ENCODE measurements around the gene SLC26A11.
"Not testable (repeated sequence)": the region's sequence is repeated elsewhere in the genome, so short reads cannot be mapped to it uniquely, and the experiment has no call there.

Gene SLC26A11

DNA sequence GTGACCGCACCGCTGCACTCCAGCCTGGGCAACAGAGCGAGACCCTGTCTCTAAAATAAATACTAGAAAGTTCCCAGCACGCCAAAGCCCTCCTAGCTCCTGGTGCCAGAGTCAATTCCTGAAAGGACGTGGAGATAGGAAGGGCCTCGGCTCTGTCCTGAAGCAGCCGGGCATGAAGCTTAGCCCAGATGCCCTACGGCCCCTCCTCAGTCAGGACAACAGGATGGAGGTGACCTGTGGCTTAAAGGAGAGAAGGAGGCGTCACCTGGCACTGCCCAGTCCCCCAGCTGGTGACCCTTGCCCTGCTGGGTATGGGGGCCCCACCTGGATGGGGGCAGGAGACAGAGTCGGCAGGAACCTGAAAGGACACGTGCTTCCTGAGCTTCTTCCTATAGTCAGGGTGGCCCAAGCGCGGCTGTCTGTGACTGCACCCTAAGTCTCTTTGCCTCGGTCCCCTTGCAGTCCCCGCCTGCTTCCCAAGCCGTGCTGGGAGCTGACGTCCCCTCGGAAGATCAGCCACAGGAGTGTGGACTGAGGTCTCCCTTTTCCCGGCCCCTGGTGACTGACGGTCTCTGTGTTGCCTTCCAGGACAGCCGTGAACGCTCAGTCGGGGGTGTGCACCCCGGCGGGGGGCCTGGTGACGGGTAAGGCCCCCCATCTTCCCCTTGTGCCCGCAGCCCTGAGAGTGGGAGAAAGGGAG lies 25.5 kb downstream of the SLC26A11 start:
- no peak for DNase-seq

DNA sequence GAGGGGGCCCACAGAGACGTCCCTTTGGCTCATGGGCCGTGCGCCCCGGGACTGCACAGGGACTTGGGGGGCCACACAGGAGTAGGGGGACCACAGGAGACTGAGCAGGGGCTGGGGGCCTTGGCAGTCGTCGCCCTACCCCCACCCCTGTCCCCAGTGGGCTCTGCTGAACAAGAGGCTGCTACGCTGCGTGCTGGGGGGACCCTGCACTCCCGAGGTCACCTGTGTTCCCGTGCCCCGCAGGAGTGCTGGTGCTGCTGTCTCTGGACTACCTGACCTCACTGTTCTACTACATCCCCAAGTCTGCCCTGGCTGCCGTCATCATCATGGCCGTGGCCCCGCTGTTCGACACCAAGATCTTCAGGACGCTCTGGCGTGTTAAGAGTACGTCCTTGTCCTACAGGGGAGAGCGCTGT lies 26.0 kb downstream of the SLC26A11 start:
- peak; percentile 12 for DNase-seq

DNA sequence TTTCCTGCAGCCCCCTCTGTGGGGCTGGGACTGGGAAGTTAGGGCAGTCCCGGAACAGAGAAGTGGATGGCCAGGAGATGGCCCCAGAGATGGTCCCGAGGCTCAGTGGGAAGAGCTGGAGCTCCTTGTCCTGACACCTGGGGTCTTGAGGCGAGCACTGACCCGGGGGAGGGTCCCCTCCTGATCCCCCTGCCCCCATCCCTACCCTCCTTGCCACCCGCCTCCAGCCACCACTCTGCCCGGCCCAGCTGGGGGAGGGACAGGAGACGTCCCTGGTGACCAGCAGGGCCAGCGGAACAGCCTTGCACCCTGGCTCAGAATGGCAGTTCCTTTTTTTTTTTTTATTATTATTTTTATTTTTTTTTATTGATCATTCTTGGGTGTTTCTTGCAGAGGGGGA lies 26.5 kb downstream of the SLC26A11 start:
- no peak for DNase-seq

DNA sequence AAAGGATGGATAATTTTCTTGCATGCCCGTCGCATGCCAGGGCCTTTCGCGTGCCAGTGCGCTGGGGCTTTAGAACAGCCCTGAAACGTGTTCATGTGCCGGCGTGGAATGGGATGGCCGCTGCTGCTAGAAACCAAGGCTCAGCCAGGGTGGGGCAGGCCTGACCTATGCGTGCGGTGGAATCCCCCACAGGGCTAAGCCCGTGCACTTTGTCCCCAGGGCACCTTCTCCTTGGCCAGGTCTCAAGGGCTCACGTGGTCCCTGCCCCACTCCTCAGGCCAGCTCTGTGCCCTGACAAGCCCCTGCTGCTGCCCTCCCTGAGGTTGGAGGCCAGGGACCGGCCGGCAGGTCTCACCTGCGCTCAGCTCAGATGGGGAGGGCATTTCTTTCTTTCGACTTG lies 27.3 kb downstream of the SLC26A11 start:
- DNase-seq: peak; percentile 14

DNA sequence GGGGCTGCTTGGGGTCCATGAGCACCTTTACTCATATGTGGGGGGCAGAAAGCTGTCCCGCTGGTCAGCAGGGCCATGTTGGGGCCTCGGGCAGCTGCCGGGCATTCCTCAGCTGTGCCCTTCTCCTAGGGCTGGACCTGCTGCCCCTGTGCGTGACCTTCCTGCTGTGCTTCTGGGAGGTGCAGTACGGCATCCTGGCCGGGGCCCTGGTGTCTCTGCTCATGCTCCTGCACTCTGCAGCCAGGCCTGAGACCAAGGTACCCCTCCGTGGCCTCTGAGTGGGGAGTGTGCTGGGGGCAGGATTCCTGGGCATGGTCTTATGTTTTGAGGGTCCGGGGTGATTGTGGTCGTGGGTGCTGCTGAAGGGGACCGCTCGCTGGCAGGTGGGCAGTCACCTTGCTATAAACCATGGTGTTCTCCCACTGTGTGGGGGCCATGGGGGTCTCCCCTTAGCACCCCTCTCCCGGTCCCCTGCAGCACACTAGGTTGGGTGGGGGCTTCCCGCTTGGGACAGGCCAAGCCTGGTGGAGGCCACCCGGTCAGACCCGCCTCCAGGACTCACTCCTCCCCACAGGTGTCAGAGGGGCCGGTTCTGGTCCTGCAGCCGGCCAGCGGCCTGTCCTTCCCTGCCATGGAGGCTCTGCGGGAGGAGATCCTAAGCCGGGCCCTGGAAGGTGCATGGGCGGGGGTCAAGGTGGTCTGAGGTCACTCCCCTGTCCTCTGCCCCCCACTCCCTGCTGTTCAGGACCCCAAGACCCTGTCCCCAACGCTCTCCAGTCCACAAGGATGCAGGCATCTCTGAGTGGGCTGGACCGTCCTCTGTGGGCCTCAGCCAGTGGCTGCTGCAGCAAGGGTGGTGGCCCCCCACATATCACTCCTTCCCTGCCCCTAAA lies 28.0 kb downstream of the SLC26A11 start:
- no peak for DNase-seq

DNA sequence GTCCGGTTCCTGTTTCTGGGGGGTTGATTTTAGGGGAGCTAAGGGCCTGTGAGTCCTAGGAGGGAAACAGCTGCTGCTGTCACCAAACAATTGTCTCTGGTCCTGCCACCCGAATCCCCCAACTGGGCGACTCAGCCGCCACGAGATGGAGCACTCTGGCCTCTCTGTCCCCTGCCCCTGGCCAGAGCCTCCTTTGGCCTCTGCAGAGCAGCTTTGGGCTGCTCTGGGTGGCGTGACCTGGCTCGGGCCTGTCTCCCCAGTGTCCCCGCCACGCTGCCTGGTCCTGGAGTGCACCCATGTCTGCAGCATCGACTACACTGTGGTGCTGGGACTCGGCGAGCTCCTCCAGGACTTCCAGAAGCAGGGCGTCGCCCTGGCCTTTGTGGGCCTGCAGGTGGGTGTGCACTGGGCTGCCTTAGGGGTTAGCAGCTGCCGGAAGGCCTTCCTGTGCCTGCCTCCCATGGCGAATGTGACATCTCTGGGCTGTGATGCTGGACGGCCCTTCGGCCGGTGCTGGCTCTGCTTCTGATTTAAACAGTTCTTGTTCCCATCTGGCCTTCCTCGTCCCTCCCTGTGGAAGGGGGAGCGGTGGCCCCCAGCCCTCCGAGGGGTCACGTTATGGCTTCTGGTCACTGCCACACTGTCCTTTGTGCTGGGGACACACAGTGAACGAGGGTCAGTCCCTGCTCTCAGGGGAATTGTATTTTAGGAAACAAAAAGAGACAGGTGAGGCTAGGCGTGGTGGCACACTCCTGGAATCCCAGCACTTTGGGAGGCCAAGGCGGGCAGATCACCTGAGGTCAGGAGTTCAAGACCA lies 28.9 kb downstream of the SLC26A11 start:
- DNase-seq: no peak

DNA sequence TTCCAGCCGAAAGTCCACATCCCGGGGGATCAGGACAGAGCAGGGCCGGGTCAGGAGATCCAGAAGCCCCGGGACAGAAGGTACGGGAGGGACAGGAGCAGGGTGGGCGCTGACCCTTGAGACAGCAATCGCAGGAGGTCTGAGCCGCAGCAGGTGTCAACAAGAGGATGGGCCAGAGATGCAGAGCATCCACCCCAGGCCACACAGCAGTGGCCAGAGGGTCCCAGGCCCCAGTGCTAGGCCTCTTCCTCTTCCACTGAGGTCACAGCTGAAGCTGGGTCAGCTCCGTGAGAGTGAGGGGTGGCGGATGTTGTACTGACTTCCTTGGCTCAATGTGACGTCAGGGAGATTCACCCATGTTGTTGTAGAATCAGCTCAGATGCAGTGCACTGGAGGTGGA lies 31.7 kb downstream of the SLC26A11 start:
- DNase-seq: no peak

DNA sequence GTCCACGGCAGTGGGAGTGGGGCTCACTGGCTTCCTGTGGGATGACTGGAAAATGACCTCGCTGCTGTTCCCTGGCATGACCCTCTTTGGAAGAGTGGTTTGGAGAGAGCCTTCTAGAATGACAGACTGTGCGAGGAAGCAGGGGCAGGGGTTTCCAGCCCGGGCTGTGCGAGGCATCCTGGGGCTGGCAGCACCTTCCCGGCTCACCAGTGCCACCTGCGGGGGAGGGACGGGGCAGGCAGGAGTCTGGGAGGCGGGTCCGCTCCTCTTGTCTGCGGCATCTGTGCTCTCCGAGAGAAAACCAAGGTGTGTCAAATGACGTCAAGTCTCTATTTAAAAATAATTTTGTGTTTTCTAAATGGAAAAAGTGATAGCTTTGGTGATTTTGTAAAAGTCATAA lies 32.6 kb downstream of the SLC26A11 start:
- peak; percentile 85 for DNase-seq

DNA sequence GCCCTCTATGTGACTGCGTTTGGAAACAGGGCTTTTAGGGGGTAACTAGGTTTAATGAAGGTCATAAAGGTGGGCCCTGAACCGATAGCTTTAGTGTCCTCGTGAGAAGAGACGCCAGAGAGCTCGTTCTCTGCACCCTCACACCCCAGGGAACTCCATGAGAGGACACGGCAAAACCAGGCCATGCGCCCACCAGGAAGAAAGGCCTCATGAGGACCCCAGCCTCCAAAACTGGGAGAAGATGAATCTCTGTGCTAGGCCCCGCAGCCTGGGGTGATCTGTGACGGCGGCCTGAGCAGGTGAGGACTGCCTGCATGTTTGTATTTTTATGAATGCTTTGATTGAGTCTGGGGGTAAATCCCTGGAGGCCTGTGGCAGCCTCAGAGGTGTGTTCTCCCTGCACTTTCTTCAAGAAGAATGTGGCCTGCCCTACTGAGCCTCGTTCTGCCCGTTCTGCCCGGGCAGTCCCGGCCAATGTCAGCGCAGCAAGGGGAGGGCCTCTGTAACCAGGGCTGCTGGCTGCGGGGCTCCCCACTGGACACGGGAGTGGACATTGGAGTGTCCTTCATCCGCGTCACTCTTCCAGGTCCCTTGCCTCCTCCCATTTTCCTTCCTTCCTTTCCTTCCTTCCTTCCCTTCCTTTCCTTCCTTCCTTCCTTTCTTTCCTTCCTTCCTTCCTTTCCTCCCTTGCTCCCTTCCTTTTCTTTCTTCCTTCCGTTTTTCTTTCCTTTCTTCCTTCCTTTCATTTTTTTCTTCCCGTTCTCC lies 33.6 kb downstream of the SLC26A11 start:
- no peak for DNase-seq

DNA sequence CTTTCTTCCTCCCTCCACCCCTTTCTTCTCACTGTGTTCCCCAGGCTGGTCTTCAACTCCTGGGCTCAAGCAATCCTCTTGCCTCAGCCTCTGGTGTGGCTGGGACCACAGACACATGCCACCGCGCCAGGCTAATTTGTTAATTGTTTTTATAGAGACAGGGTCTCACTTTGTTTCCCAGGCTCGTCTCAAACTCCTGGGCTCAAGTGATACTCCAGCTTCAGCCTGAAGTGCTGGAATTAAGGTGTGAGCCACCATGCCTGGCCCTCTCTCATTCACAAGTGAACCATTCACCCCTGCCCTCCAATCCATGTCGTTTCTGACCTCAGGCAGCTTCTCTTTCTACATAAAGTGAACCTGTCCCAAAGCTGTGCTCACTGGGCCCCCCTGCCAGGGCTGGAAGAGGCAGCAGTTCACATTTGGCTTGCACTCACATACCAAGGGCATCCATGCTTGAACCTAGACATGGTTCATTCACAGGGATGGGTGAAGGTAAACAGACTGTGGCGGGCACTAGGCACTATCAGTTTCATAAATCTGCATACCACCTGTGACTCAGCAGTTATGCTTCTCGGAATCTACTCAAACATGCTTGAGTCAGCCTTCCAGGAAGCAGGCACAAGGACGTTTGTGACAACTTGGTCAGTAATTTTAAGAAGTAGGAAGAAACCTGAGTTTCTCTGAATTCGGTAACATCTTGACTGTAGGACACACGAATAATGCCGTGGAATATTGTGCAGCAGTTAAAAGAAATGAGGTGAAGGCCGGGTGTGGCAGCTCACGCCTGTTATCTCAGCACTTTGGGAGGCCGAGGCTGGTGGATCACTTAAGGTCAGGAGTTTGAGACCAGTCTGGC lies 34.4 kb downstream of the SLC26A11 start:
- DNase-seq: peak; percentile 75

DNA sequence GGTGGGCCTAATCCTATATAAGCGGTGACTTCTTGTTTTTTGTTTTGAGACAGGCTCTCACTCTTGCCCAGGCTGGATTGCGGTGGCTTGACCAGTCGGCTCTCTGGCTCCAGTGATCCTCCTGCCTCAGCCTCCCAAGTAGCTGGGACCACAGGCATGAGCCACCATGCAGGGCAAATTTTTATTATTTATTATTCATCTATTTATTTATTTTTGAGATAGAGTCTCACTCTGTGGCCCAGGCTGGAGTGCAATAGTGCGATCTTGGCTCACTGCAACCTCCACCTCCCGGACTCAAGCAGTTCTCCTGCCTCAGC lies 35.8 kb downstream of the SLC26A11 start:
- DNase-seq: no peak

DNA sequence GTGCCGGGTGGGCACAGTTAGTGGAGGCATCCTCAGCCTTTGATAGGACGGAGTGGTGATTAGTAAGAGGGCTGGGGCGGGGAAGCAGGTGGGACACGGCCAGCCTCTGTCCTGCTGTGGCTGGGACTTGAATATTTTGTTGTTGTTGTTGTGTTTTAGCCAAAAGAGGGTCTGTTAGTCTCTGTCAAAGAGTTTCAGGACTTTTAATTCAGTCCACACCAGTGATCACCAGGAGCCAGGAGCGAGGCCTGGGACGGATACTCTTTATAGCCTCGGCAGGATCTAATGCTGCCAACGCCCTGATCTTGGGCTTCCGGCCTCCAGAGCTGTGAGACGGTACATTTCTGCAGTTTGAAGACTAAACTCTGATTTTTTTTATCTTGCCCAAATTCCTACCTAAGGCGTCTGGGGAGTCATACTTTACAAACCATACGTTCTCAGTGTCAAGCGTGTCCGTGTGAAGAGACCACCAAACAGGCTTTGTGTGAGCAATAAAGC lies 37.5 kb downstream of the SLC26A11 start:
- DNase-seq: no peak

DNA sequence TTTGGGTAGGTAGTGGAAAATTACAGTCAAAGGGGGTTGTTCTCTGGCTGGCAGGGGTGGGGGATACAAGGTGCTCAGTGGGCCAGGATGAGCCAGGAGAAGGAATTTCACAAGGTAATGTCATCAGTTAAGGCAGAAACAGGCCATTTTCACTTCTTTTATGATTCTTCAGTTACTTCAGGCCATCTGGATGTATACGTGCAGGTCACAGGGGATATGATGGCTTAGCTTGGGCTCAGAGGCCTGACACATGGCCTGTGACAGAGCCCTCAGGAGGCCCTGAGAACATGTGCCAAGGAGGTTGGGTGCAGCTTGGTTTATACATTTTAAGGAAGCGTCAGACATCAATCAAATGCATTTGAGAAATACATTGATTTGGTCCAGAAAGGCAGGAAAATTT lies 38.1 kb downstream of the SLC26A11 start:
- DNase-seq: not testable (repeated sequence)

DNA sequence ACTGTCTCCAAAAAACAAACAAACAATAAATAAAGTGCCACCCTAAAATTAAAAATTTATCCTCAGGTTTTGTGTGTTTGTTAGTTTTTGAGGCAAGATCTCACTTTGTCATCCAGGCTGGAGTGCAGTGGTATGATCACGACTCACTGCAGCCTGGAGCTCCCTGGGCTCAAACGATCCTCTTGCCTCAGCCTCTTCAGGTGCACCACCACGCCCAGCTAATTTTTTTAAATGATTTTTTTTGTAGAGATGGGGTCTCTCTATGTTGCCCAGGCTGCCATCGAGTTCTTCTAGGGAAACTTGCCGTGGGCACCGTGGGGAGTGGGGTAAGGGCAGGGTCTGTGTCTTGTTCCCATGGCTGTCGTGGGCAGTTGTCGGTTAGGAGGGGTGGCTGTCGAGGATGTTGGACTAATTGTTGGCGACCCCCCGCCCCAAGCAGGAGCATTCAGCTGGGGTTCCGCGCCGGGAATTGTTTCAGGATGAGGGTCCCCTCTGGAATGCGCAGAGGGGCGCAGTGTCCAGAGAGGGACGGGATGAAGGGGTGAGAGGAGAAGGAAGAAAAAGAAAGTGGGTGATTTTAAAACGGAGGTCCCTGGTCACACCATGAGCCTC lies 39.3 kb downstream of the SLC26A11 start:
- DNase-seq: no peak

DNA sequence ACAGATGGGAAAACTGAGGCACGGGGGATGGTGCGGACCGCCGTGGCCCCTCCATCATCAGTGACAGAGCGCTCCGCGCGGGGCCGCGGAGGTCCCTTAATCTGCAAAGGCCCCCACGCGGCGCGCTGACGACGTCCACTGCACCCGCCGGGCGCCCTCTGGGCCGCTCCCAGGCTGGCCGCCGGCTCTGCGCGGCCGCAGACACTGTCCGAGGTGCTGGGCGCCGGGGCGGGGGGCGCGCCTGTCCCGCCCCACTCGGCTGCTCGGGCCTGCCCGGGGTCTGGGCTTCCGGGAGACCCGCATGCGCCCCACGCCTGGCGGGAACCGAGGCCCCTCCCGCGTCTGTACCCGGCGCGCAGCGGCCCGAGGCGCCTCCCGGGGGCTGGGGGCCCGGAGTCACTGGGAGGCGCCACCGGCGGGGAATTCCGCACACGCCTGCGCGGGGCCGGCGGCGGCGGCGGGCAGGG lies 39.9 kb downstream of the SLC26A11 start:
- DNase-seq: peak; percentile 85

DNA sequence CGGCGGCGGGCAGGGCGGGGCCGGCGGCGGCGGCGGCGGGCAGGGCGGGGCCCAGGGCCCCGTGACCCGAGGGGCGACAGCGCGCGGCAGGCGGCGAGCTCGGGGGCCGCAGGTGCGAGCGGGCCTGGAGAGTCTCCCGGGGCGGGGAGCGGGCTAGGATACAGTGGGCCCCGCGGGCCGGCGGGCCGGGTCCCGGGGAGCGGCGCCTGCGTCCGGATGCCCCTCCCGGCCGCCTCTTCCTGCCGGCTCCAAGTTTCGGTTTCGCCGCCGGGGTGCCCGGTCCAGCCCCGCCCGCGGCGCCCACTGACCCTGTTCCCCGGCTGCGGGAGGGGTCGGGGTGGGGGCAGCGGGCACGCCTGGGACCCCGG lies 40.5 kb downstream of the SLC26A11 start, which contains the start of gene RNF213:
RNF213 (plus strand) TSS at position 62 of the 368 bp plus-strand sequence. CDS start 2,830 bp downstream, outside the sequence.
- peak; percentile 60 for DNase-seq

DNA sequence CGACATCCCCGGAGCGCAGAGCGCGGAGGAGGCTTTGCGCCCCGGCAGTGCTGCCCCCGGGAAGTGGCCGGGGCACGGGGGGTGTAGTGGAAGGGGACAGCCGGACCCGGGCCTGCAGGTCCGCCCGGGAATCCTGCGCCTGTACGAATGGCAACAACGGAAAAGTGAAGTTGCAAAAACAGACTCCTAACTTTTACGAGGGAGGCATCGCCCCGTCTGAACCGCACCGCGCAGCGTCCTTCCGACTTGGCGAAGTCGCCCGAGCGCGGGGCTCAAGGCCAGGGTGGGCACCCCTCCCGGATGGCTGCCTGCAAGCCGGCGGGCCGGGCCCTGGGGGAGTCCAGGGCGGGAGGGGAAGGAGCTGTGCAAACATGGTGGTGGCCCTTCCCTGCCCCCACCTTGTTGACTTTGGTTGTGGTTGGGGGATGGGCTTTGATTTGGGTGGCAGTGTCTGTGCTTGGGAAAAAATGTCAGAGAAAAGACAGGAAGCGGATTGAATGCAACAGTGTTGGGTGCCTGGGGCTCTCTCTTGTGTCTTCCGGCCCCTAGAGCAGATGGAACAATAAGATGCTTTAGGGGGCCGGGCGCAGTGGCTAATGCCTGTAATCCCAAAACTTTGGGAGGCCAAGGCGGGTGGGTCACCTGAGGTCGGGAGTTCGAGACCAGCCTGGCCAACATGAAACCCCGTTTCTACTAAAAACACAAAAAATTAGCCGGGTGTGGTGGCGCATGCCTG lies 41.1 kb downstream of the SLC26A11 start:
- peak; percentile 73 for DNase-seq

DNA sequence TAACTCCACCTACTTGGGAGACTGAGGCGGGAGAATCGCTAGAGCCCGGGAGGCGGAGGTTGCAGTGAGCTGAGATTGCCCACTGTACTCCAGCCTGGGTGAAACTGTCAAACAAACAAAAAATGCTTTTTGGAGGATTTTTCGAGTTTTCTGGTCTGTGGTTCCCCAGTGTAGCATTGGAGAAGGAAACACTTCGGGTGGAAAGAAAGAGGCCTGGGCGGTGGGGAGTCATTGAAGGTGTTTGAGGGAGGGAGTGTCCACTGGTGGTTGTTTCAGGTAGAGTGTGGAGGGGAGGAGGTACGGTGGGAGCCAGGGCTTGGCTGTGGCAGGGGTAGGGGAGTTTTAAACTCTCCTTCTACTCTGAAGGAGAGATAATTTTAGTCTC lies 41.7 kb downstream of the SLC26A11 start:
- DNase-seq: no peak

DNA sequence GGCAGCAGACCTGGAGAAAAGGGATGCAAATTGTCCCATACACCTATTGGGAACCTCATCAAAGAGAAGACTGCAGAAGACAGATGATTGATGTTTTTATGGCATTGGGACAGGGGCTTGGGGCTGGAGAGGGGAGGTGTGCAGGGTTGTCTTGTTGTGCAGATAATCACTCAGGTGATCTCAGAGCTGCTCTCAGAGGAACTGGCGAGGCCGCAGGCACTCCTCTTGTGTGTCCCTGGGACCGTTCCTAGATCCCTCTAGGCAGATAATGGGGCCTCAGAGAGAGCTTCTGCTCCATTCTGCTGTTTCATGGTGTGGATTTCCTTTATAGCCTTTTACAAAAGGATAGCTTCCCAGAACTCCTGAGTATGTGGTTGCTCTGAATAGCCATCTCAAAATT lies 42.1 kb downstream of the SLC26A11 start:
- DNase-seq: no peak

DNA sequence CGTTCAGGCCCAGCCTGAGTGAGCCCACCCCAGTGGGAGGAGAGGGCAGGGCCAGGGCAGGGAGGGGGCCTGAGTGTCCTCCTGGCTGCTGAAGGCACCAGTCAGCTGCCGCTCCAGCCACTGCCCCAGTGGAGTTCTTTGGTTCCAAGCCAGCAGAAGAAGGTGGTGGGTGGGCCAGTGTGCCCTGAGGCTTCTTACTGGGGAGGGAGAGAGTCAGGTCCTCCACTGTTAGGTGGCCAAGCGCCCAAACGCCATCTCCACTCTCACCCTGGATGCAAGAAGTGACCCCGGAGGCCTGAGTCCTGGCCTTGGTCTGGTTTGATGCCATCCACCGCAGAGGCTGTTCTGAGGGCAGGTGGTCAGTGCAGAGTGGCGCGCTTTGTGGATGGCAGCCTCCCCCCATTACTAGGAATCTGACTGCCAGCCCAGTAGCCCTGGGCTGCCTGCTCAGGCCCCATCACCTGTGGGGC lies 42.6 kb downstream of the SLC26A11 start:
- DNase-seq: no peak
